ENCODE data around the gene SPRR4.
"Not testable (repeated sequence)": the region's sequence is repeated elsewhere in the genome, so short reads cannot be mapped to it uniquely, and the experiment has no call there.

SPRR4 gene

DNA sequence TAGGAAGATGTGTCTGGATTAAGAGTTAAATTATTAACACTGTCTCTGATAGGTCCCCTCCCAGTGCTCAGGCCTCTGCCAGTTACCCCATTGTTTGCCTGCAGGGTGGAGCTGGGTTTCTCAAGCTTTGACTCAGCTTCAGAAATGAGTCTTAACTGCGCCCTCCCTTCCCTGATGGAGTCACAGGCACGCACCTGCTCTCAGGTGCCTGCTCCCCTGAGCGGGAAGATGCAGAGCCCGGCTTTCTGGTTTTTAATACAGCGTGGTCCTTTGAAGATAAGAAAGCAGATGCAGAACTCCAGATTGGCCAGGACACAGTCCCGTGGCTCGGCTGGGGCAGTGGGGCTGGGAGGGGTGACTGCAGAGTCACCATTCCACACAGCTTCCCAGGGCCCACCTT lies 3.2 kb upstream of the SPRR4 start:
- no peak for DNase-seq (ENCODE audit: low spot score)

GRCh38 chr1:152968248-152968647 lies 2.2 kb upstream of the SPRR4 start:
- no peak for DNase-seq (ENCODE audit: low spot score)

- DNase-seq (ENCODE audit: low spot score): no peak
These were observed 1.4 kb upstream of the SPRR4 start for GRCh38 chr1:152969036-152969435.

GRCh38 chr1:152972196-152972886 lies 1.9 kb downstream of the SPRR4 start:
- no peak for DNase-seq (ENCODE audit: low spot score)

DNA sequence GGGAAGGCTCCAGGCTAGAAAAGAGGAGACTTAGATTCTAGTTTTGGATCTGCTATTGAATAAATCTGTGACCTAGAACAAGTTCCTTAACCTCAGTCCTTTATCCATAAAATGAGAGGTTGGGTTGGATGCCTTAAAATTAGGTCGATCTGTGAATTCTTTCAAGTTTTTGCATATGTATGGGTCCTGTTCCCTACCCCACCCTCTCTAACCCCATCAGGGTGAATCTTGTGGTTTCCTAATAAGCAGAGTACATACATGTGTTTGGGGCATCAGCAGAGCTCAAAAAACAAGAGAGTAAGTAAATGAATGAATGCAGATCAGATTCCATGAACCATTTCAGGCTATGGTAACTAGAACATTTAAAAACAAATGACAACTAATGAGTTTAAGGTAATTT lies 6.2 kb downstream of the SPRR4 start:
- no peak for DNase-seq (ENCODE audit: low spot score)

DNA sequence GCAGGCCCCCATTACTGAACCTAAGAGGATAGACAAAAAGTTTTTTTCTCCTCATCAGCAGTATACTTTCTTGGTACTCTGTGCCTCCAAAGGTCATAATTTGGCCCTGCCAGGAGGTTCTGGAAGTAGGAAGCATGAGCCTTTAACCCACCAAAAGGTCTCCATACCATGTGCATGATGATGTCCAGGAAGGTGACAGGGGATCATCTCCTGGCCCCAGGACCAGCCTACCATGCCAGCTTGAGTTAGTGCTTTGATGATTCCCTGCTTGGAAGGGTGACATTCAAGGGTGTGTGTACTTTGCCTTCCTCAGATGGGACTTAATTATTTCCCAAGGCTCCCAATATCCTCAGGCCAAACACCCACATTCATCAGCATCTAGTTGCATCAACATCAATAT lies 7.2 kb downstream of the SPRR4 start:
- no peak for DNase-seq (ENCODE audit: low spot score)

GRCh38 chr1:152980676-152981075 lies 10.2 kb downstream of the SPRR4 start:
- no peak for DNase-seq (ENCODE audit: low spot score)

GRCh38 chr1:152981146-152981871 lies 10.9 kb downstream of the SPRR4 start:
- no peak for DNase-seq (ENCODE audit: low spot score)

DNA sequence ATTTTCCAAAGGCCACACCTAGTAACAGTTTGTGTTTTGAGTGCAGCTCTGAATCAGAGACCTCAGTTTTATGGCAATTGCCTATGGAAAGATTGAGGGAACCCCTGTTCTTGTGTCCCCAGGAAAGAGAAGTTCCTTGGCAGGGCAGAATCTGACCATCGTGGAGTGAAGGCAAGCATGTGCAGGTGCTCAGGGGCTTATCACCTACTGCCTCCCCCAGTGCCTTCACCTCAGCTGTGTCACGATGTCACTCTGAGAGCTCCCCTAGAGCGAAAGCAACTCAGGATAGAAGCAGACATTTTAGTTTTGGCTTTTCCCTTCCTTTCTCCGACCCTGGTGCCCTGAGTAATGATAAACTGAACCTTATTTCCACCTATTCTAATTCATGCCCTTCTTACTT lies 11.6 kb downstream of the SPRR4 start:
- DNase-seq (ENCODE audit: low spot score): no peak

GRCh38 chr1:152983234-152983633 lies 12.8 kb downstream of the SPRR4 start:
- DNase-seq (ENCODE audit: low spot score): no peak

- DNase-seq (ENCODE audit: low spot score): no peak
These were observed 13.3 kb downstream of the SPRR4 start, which contains the start of gene SPRR1A for GRCh38 chr1:152983743-152984142. Gene SPRR1A (plus strand): TSS chr1:152984081. CDS start chr1:152985231, 1,150 bp downstream.

DNA sequence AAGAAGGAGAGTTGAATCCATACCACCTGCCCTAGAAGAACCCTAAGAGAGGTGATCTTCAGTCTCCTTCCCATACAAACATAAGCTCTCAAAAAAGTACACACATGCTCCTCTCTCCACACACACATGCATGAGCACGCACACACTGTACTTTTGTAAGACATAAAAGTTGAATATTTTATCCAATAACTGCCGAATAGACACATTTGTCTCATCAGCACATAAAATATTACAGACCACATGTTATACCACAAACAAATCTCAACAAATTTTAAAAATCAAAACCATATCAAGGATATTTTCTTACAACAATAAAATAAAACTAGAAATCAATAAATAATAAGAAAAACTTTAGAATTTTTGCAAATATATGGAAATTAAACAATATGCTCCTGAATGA lies 16.1 kb downstream of the SPRR4 start:
- no peak for DNase-seq (ENCODE audit: low spot score)

- no peak for DNase-seq (ENCODE audit: low spot score)
These were observed 22.7 kb downstream of the SPRR4 start for GRCh38 chr1:152993186-152993585.

- no peak for DNase-seq (ENCODE audit: low spot score)
These were observed 25.4 kb downstream of the SPRR4 start for GRCh38 chr1:152995842-152996241.

DNA sequence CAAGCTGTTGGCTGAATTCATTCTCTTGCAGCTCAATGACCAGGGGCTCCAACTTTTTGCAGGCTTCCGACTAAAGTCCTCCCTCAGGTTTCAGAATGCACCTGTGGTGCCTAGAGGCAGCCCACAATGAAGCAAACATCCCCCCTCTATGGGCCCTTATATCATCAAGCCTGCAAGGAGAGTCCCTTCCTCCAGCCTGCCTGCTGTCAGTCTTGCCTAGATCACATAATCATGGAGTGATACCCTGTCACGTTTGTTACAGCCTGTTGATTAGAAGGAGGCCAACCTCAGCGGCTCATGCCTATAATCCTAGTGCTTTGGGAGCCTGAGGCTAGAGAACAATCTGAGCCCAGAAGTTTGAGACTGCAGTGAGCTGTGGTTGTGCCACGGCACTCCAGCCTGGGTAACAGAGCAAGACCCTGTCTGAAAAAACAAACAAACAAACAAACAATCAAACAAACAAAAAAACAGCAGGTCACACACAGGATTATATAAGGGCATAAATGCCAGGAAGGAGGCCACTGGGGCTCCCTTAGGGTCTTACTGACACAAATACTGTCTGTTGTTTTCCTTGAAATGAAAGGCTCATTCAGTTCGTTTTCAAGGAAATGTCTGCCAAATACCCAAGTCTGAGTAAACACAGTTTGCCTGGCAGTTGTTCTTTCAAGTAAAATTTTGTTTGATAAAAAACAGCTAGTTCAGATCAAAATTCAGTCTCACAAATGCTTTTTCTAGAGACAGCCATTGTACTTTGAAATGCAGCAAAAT lies 26.4 kb downstream of the SPRR4 start:
- no peak for DNase-seq (ENCODE audit: low spot score)

- no peak for DNase-seq (ENCODE audit: low spot score)
These were observed 27.5 kb downstream of the SPRR4 start for GRCh38 chr1:152997901-152998300.

GRCh38 chr1:152998476-152998875 lies 28.0 kb downstream of the SPRR4 start:
- DNase-seq (ENCODE audit: low spot score): no peak

GRCh38 chr1:152999818-153000217 lies 29.4 kb downstream of the SPRR4 start:
- no peak for DNase-seq (ENCODE audit: low spot score)

GRCh38 chr1:153000294-153000693 lies 29.8 kb downstream of the SPRR4 start:
- no peak for DNase-seq (ENCODE audit: low spot score)

DNA sequence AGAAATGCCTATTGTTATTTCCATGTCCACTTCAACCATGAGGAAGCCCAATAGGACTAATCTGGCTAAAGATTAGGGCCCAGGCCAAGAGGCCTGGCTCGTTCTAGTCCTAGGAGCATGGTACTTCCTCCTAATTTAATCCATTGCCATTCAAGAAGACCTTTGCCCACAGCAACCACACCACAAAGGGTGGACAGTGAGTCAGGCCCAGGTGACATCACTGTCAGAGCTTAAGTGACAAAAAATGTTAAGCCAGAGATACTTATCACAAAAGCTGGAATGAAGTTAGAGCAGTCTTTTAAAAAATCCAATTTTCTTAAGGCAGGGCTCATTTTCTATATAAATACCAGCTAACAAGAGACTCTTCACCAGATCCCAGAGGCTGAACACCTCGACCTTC lies 30.9 kb downstream of the SPRR4 start, which contains the start of gene SPRR3:
TSS of gene SPRR3 (plus strand) at position 368 of the 400 bp plus-strand sequence. CDS start 1,272 bp downstream, outside the sequence.
- no peak for DNase-seq (ENCODE audit: low spot score)

DNA sequence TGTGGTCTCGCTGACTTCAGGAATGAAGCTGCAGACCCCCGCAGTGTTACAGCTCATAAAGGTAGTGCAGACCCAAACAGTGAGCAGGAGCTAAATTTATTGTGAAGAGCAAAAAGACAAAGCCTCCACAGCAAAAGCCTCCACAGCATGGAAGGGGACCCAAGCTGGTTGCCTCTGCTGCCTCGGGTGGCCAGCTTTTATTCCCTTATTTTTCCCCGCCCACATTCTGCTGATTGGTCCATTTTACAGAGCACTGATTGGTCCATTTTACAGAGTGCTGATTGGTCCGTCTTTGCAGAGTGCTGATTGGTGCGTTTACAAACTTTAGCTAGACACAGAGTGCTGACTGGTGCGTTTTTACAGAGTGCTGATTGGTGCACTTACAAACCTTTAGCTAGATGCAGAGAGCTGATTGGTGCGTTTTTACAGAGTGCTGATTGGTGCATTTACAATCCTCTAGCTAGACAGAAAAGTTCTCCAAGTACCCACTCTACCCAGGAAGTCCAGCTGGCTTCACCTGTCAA lies 40.8 kb downstream of the SPRR4 start:
- not testable (repeated sequence) for DNase-seq (ENCODE audit: low spot score)

DNA sequence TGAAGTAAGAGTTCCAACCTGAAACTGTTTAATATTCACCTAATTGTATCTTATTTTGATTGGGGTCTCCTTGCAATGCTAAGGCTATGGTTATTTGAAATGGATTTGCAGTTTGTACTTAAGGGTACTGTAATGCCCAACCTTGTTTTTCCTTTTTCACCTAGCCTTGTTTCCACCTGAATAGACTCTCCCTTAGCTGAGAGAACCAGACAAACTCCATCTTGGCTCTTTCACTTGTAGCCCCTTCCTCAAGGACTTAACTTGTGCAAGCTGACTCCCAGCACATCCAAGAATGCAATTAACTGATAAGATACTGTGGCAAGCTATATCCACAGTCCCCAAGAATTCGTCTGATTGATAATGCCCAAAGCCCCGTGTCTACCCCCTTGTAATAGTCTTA lies 51.4 kb downstream of the SPRR4 start:
- not testable (repeated sequence) for DNase-seq (ENCODE audit: low spot score)
